HCEC 1CT (cell line): ENCODE measurements around the gene APOBEC3C.
"Not testable (repeated sequence)": the region's sequence is repeated elsewhere in the genome, so short reads cannot be mapped to it uniquely, and the experiment has no call there.

Experiments
- DNase-seq: peaks from one replicate; pipeline ENCODE4 v3.0.0-alpha.2; 2017

APOBEC3C gene

GRCh38 chr22:39013942-39014722 lies at the start of gene APOBEC3C:
Gene APOBEC3C (plus strand): TSS chr22:39014257. CDS start chr22:39014363, 106 bp downstream.
- DNase-seq: peak; percentile 86

GRCh38 chr22:38964306-38964705 lies 49.8 kb upstream of the APOBEC3C start:
- DNase-seq: no peak

GRCh38 chr22:38964989-38965388 lies 49.1 kb upstream of the APOBEC3C start:
- no peak for DNase-seq

- no peak for DNase-seq
Measured at GRCh38 chr22:38965614-38966379, 48.3 kb upstream of the APOBEC3C start.

- no peak for DNase-seq
Measured at GRCh38 chr22:38966380-38966702, 47.7 kb upstream of the APOBEC3C start.

GRCh38 chr22:38966942-38967341 lies 47.1 kb upstream of the APOBEC3C start:
- DNase-seq: no peak

- no peak for DNase-seq
Measured at GRCh38 chr22:38967451-38968450, 46.3 kb upstream of the APOBEC3C start.

- no peak for DNase-seq
Measured at GRCh38 chr22:38968801-38969200, 45.3 kb upstream of the APOBEC3C start.

GRCh38 chr22:38970551-38970950 lies 43.5 kb upstream of the APOBEC3C start:
- DNase-seq: no peak

GRCh38 chr22:38971202-38971601 lies 42.9 kb upstream of the APOBEC3C start:
- no peak for DNase-seq

- no peak for DNase-seq
Measured at GRCh38 chr22:38971791-38972190, 42.3 kb upstream of the APOBEC3C start.

GRCh38 chr22:38972558-38972957 lies 41.5 kb upstream of the APOBEC3C start:
- DNase-seq: no peak

- no peak for DNase-seq
Measured at GRCh38 chr22:38973289-38974169, 40.5 kb upstream of the APOBEC3C start.

GRCh38 chr22:38974170-38974825 lies 39.8 kb upstream of the APOBEC3C start:
- DNase-seq: no peak

GRCh38 chr22:38974826-38975175 lies 39.3 kb upstream of the APOBEC3C start:
- no peak for DNase-seq

- not testable (repeated sequence) for DNase-seq
Measured at GRCh38 chr22:38977289-38977688, 36.8 kb upstream of the APOBEC3C start.

GRCh38 chr22:38980587-38980986 lies 33.5 kb upstream of the APOBEC3C start:
- not testable (repeated sequence) for DNase-seq

- DNase-seq: no peak
Measured at GRCh38 chr22:38981005-38981991, 32.8 kb upstream of the APOBEC3C start.

- peak; percentile 77 for DNase-seq
Measured at GRCh38 chr22:38981992-38982927, 31.8 kb upstream of the APOBEC3C start, which contains the start of gene APOBEC3B. Gene APOBEC3B (plus strand): TSS chr22:38982347. CDS start chr22:38982454, 107 bp downstream.
